ENCODE data around the gene PTS. TPM values are rescaled to one million over a fixed set of nuclear protein-coding genes. Genes with fewer than 3 reads are reported as not detected.
"Not testable (repeated sequence)": the region's sequence is repeated elsewhere in the genome, so short reads cannot be mapped to it uniquely, and the experiment has no call there.

PTS gene
- total RNA-seq, 2 donors from 2014 or later, result 24.4 to 28.7 TPM

GRCh38 chr11:112196519-112197087, 29.6 kb upstream of the PTS start:
- Histone ChIP-seq H3K4me1 (replicated peaks) (no peaks in the 10 kb centered on the region), H3K4me3 (no peak overlapping the region), H3K27ac (no peak overlapping the region), H3K36me3 (no peaks in the 10 kb centered on the region), H3K9me3 (no peaks in the 10 kb centered on the region), H3K27me3 (replicated peaks; ENCODE audit: insufficient read depth) (no peaks in the 10 kb centered on the region)
- intact Hi-C loops (cut with DNase I), result no loop called here
- 91% methylated on average over 2 of the region's 2 CpGs for WGBS
- no peak for DNase-seq (ENCODE audit: low spot score)
- TF ChIP-seq POLR2AphosphoS5 (IDR thresholded peaks at IDR 0.05) (no peak), POLR2A (IDR thresholded peaks at IDR 0.05) (no peak), CTCF (IDR thresholded peaks at IDR 0.05) (no peak)

- H3K4me3 ChIP-seq; H3K27ac ChIP-seq; H3K4me1 ChIP-seq (replicated peaks); H3K27me3 ChIP-seq (replicated peaks; ENCODE audit: insufficient read depth); H3K9me3 ChIP-seq; intact Hi-C loops (cut with DNase I); H3K36me3 ChIP-seq; DNase-seq (ENCODE audit: low spot score): not testable (repeated sequence)
- WGBS, result 88% methylated on average over 4 of the region's 4 CpGs
Measured at GRCh38 chr11:112199101-112199500, 27.1 kb upstream of the PTS start.

GRCh38 chr11:112200252-112200651, 26.0 kb upstream of the PTS start:
- Histone ChIP-seq H3K27ac (no peak overlapping the region), H3K9me3 (no peaks in the 10 kb centered on the region), H3K36me3 (no peaks in the 10 kb centered on the region), H3K4me1 (replicated peaks) (no peaks in the 10 kb centered on the region), H3K27me3 (replicated peaks; ENCODE audit: insufficient read depth) (no peaks in the 10 kb centered on the region), H3K4me3 (no peak overlapping the region)
- WGBS, result 18% methylated on average over 2 of the region's 2 CpGs
- TF ChIP-seq POLR2A (IDR thresholded peaks at IDR 0.05) (no peak), CTCF (IDR thresholded peaks at IDR 0.05) (no peak), POLR2AphosphoS5 (IDR thresholded peaks at IDR 0.05) (no peak)
- no peak for DNase-seq (ENCODE audit: low spot score)
- intact Hi-C loops (cut with DNase I), result no loop called here

GRCh38 chr11:112206071-112206470, 20.2 kb upstream of the PTS start:
- Histone ChIP-seq H3K4me3 (no peak overlapping the region), H3K9me3 (no peaks in the 10 kb centered on the region), H3K27ac (no peak overlapping the region), H3K27me3 (replicated peaks; ENCODE audit: insufficient read depth) (no peaks in the 10 kb centered on the region), H3K4me1 (replicated peaks) (no peaks in the 10 kb centered on the region), H3K36me3 (no peaks in the 10 kb centered on the region)
- WGBS, result 96% methylated on average over 23 of the region's 23 CpGs
- TF ChIP-seq CTCF (IDR thresholded peaks at IDR 0.05), result no peak
- no peak for TF ChIP-seq POLR2A (IDR thresholded peaks at IDR 0.05)
- TF ChIP-seq POLR2AphosphoS5 (IDR thresholded peaks at IDR 0.05), result no peak
- intact Hi-C loops (cut with DNase I), result no loop called here
- no peak for DNase-seq (ENCODE audit: low spot score)

- intact Hi-C loops (cut with DNase I), result no loop called here
- DNase-seq (ENCODE audit: low spot score), result no peak
Measured at GRCh38 chr11:112210890-112211289, 15.3 kb upstream of the PTS start.

GRCh38 chr11:112211536-112211935, 14.7 kb upstream of the PTS start:
- H3K4me1 ChIP-seq (replicated peaks), result no peaks in the 10 kb centered on the region
- DNase-seq (ENCODE audit: low spot score), result no peak
- 62% methylated on average over 2 of the region's 2 CpGs for WGBS

More at GRCh38 chr11:112210890-112211289, 15.3 kb upstream of the PTS start:
- no peaks in the 10 kb centered on the region for H3K9me3 ChIP-seq
- H3K27me3 ChIP-seq (replicated peaks; ENCODE audit: insufficient read depth), result no peaks in the 10 kb centered on the region
- WGBS, result 83% methylated on average over 1 of the region's 1 CpG
- TF ChIP-seq POLR2A (IDR thresholded peaks at IDR 0.05) (no peak), POLR2AphosphoS5 (IDR thresholded peaks at IDR 0.05) (no peak)
- no peaks in the 10 kb centered on the region for H3K4me1 ChIP-seq (replicated peaks)
- no peaks in the 10 kb centered on the region for H3K36me3 ChIP-seq
- H3K27ac ChIP-seq, result no peak overlapping the region
- H3K4me3 ChIP-seq, result no peak overlapping the region

More at GRCh38 chr11:112211536-112211935, 14.7 kb upstream of the PTS start:
- TF ChIP-seq POLR2AphosphoS5 (IDR thresholded peaks at IDR 0.05), result no peak
- TF ChIP-seq POLR2A (IDR thresholded peaks at IDR 0.05), result no peak
- TF ChIP-seq CTCF (IDR thresholded peaks at IDR 0.05), result no peak
- Histone ChIP-seq H3K4me3 (no peak overlapping the region), H3K27me3 (replicated peaks; ENCODE audit: insufficient read depth) (no peaks in the 10 kb centered on the region), H3K9me3 (no peaks in the 10 kb centered on the region), H3K27ac (no peak overlapping the region), H3K36me3 (no peaks in the 10 kb centered on the region)
- intact Hi-C loops (cut with DNase I), result no loop called here

All from prostate gland (tissue), 2 donors.